Renal cortical epithelial cell (primary cell): ENCODE data around the gene ANO6. TPM values are rescaled to one million over a fixed set of nuclear protein-coding genes. Genes with fewer than 3 reads are reported as not detected.

Source experiments
- DNase-seq: peaks from one replicate; pipeline ENCODE4 v3.0.0-alpha.2; 2011; ENCODE audit warnings: low read depth
- total RNA-seq: library from RNA; depleted of rRNA; stranded (reverse); fragments of >200 nt; gene quantifications from 2 replicates; pipeline ENCODE4 v1.2.3, GENCODE V29; 2014

The ANO6 gene
- total RNA-seq, 1 donor from 2014 or later: 96.2 TPM

DNA sequence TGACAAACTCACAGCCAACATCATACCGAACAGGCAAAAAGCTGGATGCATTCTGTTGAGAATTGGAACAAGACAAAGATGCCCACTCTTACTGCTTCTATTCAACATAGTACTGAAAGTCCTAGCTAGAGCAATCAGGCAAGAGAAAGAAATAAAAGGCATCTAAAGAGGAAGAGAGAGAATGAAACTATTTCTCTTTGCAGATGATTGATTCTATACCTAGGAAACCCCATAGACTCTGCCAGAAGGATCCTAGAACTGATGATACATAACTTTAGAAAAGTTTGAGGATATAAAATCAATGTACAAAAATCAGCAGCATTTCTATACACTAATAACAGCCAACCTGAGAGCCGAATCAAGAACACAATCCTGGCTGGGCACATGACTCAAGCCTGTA is 6.1 kb upstream of the ANO6 start:
- DNase-seq: no peak

DNA sequence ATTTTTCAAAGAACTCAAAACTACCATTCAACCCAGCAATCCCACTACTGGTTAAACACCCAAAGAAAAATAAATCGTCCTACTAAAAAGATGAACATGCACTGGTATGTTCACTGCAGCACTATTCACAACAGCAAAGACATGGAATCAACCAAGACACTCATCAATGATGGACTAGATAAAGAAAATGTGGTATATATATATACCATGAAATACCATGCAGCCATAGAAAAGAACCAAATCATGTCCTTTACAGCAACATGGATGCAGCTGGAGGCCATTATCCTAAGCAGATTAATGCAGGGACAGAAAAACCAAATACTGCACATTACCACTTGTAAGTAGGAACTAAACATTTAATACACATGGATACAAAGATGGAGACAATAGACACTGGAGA is 3.8 kb upstream of the ANO6 start:
- DNase-seq: no peak

DNA sequence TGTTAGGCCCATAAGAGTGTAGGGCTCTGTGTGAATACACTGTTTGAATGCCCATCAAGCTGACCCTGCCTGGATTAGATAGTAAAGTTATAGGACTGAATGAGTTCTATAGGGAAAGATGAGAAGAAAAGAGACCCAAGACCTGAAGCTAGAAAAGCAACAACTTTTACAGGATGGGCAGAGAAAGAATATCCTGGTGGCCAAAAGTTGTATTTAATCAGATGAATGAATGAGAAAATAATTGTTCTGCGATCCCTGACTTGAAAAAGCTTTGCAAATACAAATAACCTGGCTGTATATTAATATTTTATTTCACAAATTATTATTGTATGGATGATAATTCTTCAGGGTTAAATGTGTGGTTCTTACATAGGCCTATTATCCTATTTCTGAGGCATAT is 2.8 kb upstream of the ANO6 start:
- no peak for DNase-seq

DNA sequence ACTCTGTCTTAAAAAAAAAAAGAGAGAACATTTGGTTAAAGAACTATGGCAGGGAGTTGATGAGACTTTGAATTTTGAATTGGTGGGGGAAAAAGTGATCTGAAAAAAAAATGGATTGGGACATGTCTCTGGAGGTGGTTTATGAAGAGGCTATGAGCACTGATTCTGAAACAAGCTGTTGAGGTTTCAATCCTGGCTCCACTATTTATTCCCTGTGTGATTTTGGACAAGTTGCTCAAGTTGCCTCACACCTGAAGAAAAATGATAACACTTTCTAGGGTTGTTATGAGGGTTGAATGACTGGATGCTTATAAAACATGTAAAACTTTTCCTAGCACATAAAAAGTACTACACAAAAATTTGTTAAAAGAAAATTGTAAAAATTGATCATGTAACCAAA is 1.8 kb upstream of the ANO6 start:
- DNase-seq: no peak

DNA sequence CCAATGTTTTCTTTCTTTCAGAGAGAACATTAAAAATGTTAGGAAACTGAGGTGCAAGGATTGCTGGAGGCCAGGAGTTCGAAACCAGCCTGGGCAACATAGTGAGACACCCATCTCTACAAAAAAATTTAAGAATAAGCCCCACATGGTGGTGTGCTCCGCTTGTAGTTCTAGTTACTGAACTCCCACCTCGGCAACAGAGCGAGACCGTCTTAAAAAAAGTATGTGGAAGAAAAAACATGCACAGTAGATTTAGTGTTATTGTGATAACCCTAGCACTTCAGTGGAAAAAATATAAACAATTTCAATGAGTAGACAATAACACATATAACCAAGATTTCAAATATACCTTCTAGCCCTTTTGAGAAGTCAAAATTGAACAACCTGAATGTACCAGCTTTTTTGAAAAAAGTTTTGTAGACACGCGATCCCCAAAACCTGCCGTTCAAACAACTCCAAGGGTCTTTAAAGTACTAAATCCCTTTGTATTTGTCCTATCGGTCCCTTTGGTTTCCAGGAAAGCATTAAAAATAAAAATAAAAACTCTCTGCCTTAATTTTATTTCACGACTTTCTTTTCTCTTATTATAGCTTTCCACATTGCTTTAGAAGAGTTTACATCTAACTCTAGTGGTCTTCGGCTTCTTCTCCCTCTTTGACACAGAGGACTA is 1.0 kb upstream of the ANO6 start:
- peak; percentile 44 for DNase-seq

DNA sequence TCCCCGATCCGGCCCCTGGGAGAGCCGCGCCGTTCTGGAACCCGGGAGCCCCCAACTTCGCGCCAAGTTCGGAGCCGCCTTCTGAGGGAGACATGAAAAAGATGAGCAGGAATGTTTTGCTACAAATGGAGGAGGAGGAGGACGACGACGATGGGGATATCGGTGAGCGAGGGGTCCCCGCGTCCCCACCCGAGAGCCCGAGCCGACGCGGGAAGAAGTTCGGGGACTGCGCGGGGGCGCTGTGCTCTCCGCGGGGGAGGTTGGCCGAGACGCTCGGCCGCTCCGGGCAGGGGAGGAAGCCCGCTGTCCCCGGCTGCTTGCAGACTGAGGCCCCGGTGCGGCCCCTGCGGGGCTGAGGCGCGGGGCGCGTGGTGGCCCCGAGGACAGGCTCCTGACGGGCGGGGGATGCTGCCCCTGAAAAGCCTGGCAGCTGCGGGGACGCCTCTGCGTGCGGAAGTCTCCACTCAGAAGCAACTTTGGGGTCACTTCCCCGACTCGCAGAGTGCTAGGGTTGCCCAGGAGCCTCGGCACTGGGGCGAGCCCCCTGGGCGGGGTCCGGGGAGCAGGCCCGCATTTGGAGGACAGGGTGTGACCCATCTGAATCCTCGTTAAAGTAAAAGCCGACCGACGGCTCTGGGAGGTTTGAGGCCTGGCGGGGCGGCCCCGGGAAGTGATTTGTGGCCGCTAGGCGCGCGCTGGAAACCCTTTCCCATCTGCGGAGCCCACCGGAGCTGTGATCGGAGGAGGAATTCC is 511 bp downstream of the ANO6 start:
- DNase-seq: no peak

DNA sequence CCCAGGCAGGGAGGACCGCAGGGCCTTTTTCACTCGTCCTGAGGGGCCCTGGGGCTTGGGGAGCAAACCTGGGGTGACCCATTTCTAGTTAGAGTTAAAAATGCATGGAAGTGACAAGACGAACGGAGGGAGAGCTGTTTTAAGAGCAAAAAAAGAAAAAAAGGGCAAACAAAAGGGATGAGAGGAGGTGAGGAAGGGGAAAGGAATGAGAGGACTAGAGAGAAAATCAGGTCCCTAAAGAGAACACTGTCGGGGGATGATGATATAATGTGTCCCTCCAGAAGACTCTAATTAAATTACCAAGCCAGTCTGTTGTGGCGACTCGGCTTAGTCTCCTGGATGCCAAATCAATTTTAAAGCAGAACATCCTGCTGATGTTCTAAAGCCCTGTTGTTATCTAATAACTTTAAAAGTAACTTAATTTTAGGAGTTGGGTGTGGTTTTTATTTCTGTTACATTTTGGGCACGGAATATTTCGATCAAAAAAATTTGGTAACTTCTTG is 1.1 kb downstream of the ANO6 start:
- no peak for DNase-seq

DNA sequence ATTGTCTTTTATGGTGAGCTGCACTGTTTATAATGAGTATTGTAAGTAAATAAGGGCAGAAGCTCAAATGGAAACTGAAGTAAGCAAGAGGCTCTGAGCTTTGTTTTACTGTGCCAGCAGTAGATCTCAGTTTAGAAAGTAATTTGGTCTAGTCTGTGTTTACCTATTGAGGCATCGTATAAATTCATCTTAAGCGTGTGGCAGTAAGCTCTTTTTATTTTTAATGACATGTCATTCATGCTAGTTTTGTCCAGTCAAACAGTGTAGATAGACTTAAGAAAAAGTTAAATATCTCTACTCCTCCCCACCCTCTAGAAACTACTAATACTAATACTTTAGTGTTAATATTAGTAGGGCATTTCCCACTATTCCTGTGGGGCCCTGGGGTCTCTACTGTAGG is 2.0 kb downstream of the ANO6 start:
- no peak for DNase-seq

DNA sequence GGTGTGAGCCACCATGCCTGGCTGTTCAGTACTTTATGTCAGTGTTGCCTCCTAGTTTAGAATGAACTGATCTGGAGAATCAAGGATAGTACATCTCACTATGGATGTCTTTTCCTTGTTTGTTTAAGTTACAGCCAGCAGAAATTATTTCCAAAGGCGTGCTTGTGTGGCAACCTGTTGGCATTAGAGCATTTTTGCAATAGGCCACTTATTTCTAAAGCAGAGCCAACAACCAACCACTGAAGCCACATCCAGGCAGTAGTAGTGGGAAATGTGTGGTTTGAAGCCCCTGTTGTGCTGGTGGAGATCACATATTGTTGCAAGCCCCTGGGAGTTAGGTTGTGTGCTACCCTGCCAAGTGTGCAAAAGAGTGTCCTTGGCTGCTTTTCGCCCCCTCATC is 3.7 kb downstream of the ANO6 start:
- no peak for DNase-seq

DNA sequence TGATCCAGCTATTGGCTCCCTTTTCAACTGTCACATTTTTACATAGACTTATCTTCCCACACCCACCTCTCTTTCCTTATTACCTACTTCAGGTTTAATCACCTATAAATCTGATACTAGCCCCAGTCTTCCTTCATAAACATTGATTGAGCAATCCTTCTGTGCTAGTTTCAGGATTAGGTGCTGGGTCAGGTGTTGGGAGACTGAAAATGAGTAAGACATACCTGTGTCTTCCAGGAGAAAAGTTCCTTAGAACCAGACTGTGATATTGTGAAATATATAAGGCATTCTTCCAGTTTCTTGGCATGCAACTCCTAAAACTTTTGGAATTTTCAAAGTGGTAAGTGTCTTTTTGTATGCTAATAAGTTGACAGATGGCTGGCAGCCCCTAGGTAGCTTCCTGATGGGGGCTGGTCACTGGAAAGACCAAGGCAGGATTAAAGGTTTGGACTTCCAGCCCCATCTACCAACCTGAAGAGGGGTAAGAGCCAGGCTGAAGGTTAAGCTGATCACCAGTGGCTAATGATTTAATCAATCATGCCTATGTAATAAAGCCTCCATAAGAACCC is 4.6 kb downstream of the ANO6 start:
- DNase-seq: peak; percentile 71

DNA sequence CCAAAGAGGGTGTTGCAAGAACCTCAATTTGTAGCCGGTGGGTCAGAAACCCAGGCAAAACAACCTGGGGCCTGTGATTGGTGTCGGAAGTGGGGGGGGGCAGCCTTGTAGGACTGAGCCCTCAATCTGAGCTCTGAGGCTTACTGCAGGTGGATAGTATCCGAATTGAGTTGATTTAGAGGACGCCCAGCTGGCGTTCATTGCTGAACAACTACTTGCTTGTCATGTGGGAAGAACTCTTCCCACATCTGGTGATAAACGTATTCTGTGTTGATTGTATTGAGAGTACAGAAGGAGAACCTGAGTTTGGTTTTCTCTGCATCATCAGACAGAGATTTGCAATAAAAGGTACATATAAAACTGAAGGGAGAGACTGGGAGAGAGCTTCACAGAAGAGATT is 5.1 kb downstream of the ANO6 start:
- no peak for DNase-seq

DNA sequence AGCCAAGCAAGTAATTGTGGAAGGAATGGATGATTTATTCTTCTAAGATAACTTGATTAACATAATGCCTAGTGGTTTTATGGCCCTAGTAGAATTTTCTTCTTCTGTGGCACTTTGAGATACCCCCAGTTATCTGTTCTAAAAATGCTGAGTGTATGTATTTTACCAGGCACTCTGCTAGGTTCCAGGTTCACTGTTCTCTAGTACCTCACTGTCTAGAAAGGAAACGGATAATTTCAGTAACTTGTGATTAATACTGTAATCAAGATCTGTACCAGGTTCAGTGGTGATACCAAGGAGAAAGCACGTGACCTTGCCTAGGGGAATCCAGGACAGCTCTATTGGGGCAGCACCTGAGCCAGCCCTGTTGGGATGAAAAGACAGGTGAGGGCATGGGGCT is 8.0 kb downstream of the ANO6 start:
- no peak for DNase-seq

DNA sequence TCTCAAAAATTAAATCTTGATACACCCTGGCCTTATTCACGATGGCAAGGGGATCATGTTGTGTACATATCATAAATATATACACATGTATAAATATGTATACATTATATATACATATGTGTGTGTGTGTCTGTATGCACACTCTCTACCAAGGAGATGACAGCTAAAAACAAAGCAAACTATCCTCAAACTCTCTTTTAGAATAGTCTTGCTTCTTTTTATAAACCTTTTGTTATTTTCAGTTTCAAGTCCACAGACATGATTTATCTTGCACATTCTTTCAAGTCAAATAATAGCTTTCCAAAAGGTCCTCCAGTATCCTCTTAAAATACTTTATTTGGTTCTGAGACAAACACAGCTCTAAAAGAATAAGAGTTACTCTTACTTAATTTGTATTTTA is 8.4 kb downstream of the ANO6 start:
- no peak for DNase-seq

DNA sequence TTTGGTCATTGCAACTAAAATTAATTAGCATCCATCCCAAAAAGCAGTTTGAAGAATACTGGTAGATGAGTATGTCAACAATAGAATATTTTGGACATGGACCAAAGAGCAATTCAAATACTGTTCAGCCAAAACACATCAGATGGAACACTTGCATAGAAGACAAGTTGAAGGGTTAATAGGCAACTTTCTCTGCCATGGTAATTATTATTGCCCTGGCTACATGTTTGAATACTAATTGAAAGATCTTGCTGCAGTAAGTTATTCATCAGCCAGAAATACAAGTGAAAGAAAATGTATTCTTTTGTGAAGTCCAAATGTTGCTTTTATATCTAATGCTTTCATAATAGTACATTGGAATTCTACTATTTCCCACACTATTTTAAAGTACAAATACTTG is 10.1 kb downstream of the ANO6 start:
- DNase-seq: peak; percentile 57

DNA sequence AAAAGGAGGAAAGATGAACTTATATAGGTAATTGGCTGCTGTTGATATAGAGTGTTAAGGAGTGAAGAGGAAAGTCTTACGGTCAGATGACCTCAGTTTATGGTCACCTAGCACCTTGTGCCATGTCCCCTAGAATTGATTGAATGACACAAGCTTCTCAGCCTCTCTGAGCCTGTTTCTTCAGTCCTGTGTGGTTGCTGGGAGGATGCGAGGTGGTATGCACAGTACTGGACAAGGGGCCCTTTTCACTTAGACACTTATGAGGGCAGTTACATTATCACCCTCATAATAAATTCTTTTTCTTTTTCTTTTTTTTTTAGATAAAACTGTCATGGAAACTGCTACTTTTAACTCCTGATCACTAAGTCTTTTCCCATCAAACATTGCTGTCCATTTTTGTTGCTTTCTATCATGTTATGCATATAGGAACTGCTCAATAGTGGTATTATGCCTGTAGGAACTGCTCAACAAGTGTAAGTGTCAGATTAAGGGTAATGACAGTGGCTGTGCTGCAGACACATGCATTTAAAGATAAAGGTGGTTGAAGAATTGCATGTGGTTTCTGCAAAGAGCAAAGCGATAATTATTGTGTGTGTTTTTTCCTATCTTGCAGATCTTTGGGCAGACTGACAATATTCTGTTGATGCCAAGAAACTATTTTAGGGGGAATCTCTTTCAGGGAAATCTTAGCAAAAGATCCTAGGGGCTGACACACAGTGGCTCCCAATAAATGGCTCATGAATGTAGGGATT is 11.6 kb downstream of the ANO6 start:
- no peak for DNase-seq

DNA sequence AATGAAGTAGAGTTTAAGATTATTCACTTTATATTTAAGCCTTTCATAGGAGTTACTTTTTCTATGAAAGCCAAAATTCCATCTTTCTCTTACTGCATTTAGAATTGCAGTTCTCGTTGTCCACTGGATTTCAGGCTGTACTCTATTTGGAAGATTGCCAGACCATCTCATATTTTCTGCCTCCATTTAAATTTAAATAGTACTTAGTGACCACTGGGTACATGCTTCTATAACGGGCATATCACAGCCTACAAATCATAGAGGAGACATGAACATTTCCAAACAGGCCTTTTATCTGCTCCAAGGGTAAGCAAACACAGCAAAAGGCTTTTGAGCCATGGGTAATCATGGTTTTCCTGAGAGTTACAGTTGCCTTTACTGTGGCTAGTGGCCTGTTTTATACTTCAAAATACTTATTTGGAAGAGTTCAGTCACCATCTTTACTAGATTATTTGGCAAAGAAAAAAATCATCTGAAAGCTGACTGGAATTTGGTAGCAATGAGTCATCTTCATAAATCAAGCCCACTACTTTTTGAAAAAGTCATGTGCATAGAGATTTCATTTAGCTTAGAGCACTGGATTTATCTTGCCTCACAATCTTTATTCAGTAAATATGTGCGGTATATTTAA is 15.7 kb downstream of the ANO6 start:
- peak; percentile 69 for DNase-seq

DNA sequence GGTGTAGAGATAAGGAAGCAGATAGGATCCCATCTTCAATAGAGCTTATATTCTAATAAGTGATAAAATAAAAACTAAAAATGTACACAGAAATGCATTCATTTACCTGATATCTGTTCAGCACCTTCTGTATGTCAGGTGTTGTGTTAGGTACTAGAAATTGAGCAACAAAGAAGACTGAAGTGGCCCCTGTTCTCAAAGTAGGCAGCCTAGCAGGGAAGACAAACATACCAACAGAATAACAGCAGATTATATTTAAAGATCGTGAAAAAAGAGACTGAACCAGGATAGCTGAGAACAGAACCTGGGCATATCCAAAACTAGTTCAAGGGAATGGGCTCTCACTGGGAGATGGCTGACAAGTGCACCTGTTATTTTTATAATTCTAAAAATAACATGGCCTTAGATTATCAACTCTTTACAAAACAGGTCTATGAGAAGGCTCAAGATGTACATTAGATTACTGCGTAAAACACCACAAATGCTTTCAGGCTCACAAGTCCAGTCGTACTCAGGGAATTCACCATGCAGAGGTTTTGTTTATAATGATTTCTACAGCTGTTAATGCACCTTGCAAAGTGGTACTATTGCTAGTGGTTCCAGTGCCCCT is 16.4 kb downstream of the ANO6 start:
- DNase-seq: no peak

DNA sequence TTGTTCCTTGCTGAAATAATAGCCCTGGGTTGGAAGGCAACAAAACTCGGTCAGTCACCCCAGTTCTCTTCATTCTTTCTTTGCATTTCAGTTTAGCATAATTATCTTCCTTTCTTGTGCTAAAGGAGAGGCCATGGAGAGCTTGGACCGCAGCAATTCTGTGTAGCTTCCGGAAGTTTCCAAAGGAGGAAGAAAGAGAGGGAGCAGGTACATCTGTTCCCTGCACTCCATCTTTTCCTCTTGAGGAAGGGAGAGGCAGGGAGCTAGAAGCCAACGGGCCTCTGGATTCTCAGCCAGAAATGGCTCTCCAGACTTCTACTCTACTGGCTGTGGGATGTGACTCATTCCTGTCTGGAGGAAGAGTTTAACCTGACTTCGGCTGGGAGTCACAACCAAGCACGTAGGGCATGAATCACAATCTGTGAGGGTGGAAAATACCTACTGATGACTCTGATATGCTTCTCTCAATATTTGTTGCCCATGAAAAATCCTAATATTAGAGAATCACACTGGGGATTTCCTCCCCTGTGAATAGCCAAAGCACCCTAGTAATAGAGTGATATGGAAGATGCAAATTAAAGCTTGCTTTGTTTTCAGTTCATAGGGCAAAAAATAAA is 17.0 kb downstream of the ANO6 start:
- peak; percentile 98 for DNase-seq

DNA sequence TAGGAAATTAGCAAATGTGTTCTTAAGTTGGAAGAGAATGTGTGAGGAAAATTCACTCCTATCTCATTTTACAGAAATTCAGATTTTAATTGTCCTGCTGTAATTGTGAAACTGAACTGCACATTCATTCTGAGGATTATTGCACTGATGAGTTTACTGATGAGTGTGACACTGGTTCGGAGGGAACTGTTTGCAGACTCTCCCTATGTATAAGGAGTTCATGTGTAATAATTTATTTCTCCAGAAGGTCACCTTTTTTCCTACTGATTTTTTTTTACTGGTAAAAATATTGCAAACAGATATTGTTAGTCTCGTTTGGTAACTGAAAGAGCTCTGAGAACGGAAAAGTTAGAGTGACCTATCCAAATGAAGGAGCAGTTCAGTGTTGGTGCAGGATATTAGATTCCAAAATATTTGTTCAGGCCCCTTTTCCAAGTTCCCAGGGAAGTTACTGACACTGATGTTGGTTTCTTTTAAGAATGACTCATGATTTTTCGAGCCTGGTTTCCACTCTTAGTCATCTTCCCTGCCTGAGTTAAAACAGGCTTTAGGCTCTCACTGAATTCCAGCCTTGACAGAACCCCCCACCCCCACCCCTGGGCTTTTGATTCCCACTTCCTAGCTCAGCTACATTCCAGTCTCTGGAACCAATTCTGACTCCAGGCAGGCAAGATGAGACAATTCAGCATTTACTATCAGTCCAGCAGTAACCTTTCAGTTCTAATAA is 18.4 kb downstream of the ANO6 start:
- peak; percentile 98 for DNase-seq
